ENCODE results near the gene COL4A2. TPM values are rescaled to one million over a fixed set of nuclear protein-coding genes. Genes with fewer than 3 reads are reported as not detected.

The COL4A2 gene
- polyA plus RNA-seq, 1 donor (not counting 4 experiments of a cell fraction or from before 2014, with no cell fraction given), result 30.7 TPM

DNA sequence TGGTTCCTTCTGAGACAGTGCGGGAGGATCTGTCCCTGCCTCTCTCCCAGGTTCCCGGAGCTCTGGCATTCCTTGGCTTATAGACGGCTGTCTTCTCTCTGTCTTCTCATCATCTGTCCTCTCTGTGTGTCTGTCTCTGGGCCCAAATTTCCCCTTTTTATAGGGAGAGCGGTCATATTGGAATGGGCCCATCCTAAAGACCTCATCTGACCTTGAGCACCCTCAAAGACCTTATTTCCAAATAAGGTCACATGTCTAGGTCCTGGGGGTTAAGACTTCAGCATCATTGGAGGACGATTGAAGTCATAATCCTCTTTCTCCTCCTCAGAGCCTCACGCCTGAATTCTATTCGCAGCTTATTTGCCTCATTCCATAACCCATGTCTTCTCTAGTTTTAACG, 156.1 kb downstream of the COL4A2 start:
- dilution Hi-C loops (cut with MboI; ENCODE audit: extremely low pct_ligation_motif_present, low sequenced_read_pairs), result no loop called here
- H3K27ac ChIP-seq (ENCODE audit: control insufficient read depth, insufficient read depth, low read length), result no peak overlapping the region
- no peak for FAIRE-seq

DNA sequence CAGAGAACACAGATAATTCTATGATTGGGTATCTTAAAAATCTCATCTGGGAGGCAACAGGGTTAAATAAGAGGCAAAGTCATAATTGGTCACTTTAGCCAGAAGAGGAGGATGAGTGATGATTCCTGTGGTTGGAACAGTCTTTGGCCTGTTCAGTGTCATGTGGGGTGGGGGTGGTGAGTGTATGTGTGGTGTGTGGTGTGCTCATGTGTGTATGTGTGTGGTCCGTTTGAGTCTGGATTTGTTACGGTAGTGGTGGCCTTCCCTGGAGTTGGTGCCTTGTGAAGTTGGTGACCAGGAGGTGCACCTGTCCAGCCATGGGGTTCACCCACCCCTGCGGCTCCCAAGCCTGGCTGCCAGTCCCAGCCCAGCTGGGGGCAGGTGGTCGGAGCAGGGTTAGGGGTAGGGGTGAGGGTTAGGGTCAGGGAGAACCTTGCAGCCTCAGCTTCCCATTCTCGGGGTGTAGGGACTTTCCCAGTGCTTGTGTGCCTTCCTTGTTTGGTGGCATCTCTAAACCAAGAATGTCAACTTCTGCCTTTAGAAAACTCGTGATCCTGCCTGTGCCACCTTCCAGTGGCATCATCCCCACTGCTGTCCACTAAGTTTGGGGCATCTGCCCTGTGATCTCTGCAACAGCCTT, 156.9 kb downstream of the COL4A2 start:
- Histone ChIP-seq H3K4me2 (ENCODE audit: control insufficient read depth, extremely low read depth, insufficient read depth, low read depth, low read length) (no peak overlapping the region), H3K4me1 (ENCODE audit: control insufficient read depth, extremely low read depth, insufficient read depth, low read length) (no peaks in the 10 kb centered on the region), H3K27me3 (ENCODE audit: control insufficient read depth, extremely low read depth, insufficient read depth, low read length) (no peaks in the 10 kb centered on the region), H3K27ac (ENCODE audit: control insufficient read depth, insufficient read depth, low read length) (no peak overlapping the region), H3K4me3 (ENCODE audit: control insufficient read depth in 2 of 3, extremely low read depth in 1 of 3, insufficient read depth in 2 of 3, low read depth in 1 of 3, low read length in 3 of 3) (no peak overlapping the region), H3K36me3 (ENCODE audit: control insufficient read depth in 2 of 2, extremely low read depth in 1 of 2, insufficient read depth in 2 of 2, low read length in 2 of 2) (peaks cover 11 to 22% of the 10 kb centered on the region in 2 experiments), H3K79me2 (ENCODE audit: control insufficient read depth, insufficient read depth, low read length) (no peaks in the 10 kb centered on the region), H3K9me3 (ENCODE audit: control insufficient read depth, low read depth, low read length) (no peaks in the 10 kb centered on the region), H3K9ac (ENCODE audit: control insufficient read depth, extremely low read depth, insufficient read depth, low read length) (no peak overlapping the region), H3K9me1 (ENCODE audit: control insufficient read depth, extremely low read depth, insufficient read depth, low read length) (no peaks in the 10 kb centered on the region), H2AFZ (ENCODE audit: control insufficient read depth, low read length) (no peak overlapping the region), H4K20me1 (ENCODE audit: control insufficient read depth, extremely low read depth, insufficient read depth, low read length) (no peaks in the 10 kb centered on the region)
- TF ChIP-seq EZH2 (IDR thresholded peaks at IDR 0.05; ENCODE audit: low read length), result no peak
- TF ChIP-seq, protein P1, sequence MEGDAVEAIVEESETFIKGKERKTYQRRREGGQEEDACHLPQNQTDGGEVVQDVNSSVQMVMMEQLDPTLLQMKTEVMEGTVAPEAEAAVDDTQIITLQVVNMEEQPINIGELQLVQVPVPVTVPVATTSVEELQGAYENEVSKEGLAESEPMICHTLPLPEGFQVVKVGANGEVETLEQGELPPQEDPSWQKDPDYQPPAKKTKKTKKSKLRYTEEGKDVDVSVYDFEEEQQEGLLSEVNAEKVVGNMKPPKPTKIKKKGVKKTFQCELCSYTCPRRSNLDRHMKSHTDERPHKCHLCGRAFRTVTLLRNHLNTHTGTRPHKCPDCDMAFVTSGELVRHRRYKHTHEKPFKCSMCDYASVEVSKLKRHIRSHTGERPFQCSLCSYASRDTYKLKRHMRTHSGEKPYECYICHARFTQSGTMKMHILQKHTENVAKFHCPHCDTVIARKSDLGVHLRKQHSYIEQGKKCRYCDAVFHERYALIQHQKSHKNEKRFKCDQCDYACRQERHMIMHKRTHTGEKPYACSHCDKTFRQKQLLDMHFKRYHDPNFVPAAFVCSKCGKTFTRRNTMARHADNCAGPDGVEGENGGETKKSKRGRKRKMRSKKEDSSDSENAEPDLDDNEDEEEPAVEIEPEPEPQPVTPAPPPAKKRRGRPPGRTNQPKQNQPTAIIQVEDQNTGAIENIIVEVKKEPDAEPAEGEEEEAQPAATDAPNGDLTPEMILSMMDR (optimal IDR thresholded peaks at IDR 0.05 in 1 of 3, IDR thresholded peaks at IDR 0.05 in 1 of 3, conservative IDR thresholded peaks at IDR 0.05 in 1 of 3; ENCODE audit: extremely low read depth in 1 of 3, insufficient read depth in 2 of 3, low read length in 3 of 3), result no peak
- DNase-seq (ENCODE audit: low read depth, low spot score) (no peak), FAIRE-seq (no peak)
- dilution Hi-C loops (cut with MboI; ENCODE audit: extremely low pct_ligation_motif_present, low sequenced_read_pairs), result no loop called here

More for the DNA sequence above, 156.1 kb downstream of the COL4A2 start:
- Histone ChIP-seq H4K20me1 (ENCODE audit: control insufficient read depth, extremely low read depth, insufficient read depth, low read length) (no peaks in the 10 kb centered on the region), H3K9me1 (ENCODE audit: control insufficient read depth, extremely low read depth, insufficient read depth, low read length) (no peaks in the 10 kb centered on the region), H3K4me1 (ENCODE audit: control insufficient read depth, extremely low read depth, insufficient read depth, low read length) (no peaks in the 10 kb centered on the region), H3K9me3 (ENCODE audit: control insufficient read depth, low read depth, low read length) (no peaks in the 10 kb centered on the region), H3K79me2 (ENCODE audit: control insufficient read depth, insufficient read depth, low read length) (no peaks in the 10 kb centered on the region), H3K36me3 (ENCODE audit: control insufficient read depth in 2 of 2, extremely low read depth in 1 of 2, insufficient read depth in 2 of 2, low read length in 2 of 2) (peaks cover 9 to 25% of the 10 kb centered on the region in 2 experiments), H2AFZ (ENCODE audit: control insufficient read depth, low read length) (no peak overlapping the region), H3K9ac (ENCODE audit: control insufficient read depth, extremely low read depth, insufficient read depth, low read length) (no peak overlapping the region), H3K4me2 (ENCODE audit: control insufficient read depth, extremely low read depth, insufficient read depth, low read depth, low read length) (no peak overlapping the region), H3K27me3 (ENCODE audit: control insufficient read depth, extremely low read depth, insufficient read depth, low read length) (no peaks in the 10 kb centered on the region), H3K4me3 (ENCODE audit: control insufficient read depth in 2 of 3, extremely low read depth in 1 of 3, insufficient read depth in 2 of 3, low read depth in 1 of 3, low read length in 3 of 3) (no peak overlapping the region)
- no peak for TF ChIP-seq EZH2 (IDR thresholded peaks at IDR 0.05; ENCODE audit: low read length)
- TF ChIP-seq, protein P1 (optimal IDR thresholded peaks at IDR 0.05 in 1 of 3, IDR thresholded peaks at IDR 0.05 in 1 of 3, conservative IDR thresholded peaks at IDR 0.05 in 1 of 3; ENCODE audit: extremely low read depth in 1 of 3, insufficient read depth in 2 of 3, low read length in 3 of 3), result no peak
- no peak for DNase-seq (ENCODE audit: low read depth, low spot score)

Measured in keratinocyte (primary cell).